Endodermal cell (in vitro differentiated cells): ENCODE data around the gene KLRB1. TPM values are rescaled to one million over a fixed set of nuclear protein-coding genes. Genes with fewer than 3 reads are reported as not detected.
"Not testable (repeated sequence)": the region's sequence is repeated elsewhere in the genome, so short reads cannot be mapped to it uniquely, and the experiment has no call there.

Source experiments
- DNase-seq: peaks from one replicate; pipeline ENCODE4 v3.0.0-alpha.2; 2017
- H3K27ac ChIP-seq: 2 replicates; pipeline ENCODE4 v1.5.1; 2013; ENCODE audit warnings: mild to moderate bottlenecking, low read depth, low read length, moderate library complexity
- H3K27me3 ChIP-seq: 2 replicates; pipeline ENCODE4 v1.6.1; 2013; ENCODE audit warnings: mild to moderate bottlenecking, low read length, moderate library complexity; ENCODE audit not compliant: insufficient read depth, control insufficient read depth, poor library complexity, severe bottlenecking
- H3K36me3 ChIP-seq: 2 replicates; pipeline ENCODE4 v1.7.0; 2013; ENCODE audit warnings: mild to moderate bottlenecking, low read length, moderate library complexity; ENCODE audit not compliant: control insufficient read depth, insufficient read depth
- H3K4me1 ChIP-seq: one replicate; pipeline ENCODE4 v1.7.0; 2013; ENCODE audit warnings: low read length; ENCODE audit not compliant: control insufficient read depth, insufficient read depth
- H3K4me3 ChIP-seq: 2 replicates; pipeline ENCODE4 v1.5.1; 2013; ENCODE audit warnings: mild to moderate bottlenecking, low read length, moderate library complexity
- H3K9ac ChIP-seq: 2 replicates; pipeline ENCODE4 v1.6.1; 2013; ENCODE audit warnings: mild to moderate bottlenecking, low read length, moderate library complexity; ENCODE audit not compliant: poor library complexity, severe bottlenecking; ENCODE audit errors: extremely low read depth
- H3K9me3 ChIP-seq: 2 replicates; pipeline ENCODE4 v1.6.1; 2013; ENCODE audit warnings: mild to moderate bottlenecking, low read length, moderate library complexity; ENCODE audit not compliant: control insufficient read depth
- H3K27ac Mint-ChIP-seq: 2 replicates; pipeline ENCODE4 v1.8.0; 2020; ENCODE audit warnings: mixed read lengths
- H3K27me3 Mint-ChIP-seq: 2 replicates; pipeline ENCODE4 v1.8.0; 2021; ENCODE audit warnings: mild to moderate bottlenecking, mixed read lengths; ENCODE audit not compliant: insufficient read depth
- H3K36me3 Mint-ChIP-seq: 2 replicates; pipeline ENCODE4 v1.8.0; 2020; ENCODE audit warnings: low read depth, mixed read lengths
- H3K4me1 Mint-ChIP-seq: 2 replicates; pipeline ENCODE4 v1.8.0; 2020; ENCODE audit warnings: mixed read lengths
- H3K4me3 Mint-ChIP-seq: 2 replicates; pipeline ENCODE4 v1.8.0; 2020; ENCODE audit warnings: mild to moderate bottlenecking, moderate library complexity, mixed read lengths
- H3K9me3 Mint-ChIP-seq: 2 replicates; pipeline ENCODE4 v1.8.0; 2020; ENCODE audit warnings: mild to moderate bottlenecking, mixed read lengths
- WGBS, 2 experiments: methylation state at CpG; one replicate each; pipeline versions ENCODE4 v1.1.5 to v1.1.7; 2013; ENCODE audit warnings: missing lambda C conversion rate in 2 of 2, mixed read lengths in 1 of 2; ENCODE audit not compliant: insufficient coverage in 1 of 2, insufficient read length in 1 of 2; 5-methylcytosine and 5-hydroxymethylcytosine counted together
- total RNA-seq, 2 donors: library from RNA; stranded (reverse); fragmentation: NEBNext Ultra II Directional in 1 of 2; extraction: Animal tissue kit (Norgen Biotek cat#: 25700) in 1 of 2; gene quantifications; 2 replicates in 1 of 2; 3 replicates in 1 of 2; pipeline ENCODE4 v1.2.1, GENCODE V29; 2021
- TF ChIP-seq, protein P1 (sequence below): fragments of 200-600 bp; sonication (generic); conservative IDR thresholded peaks from 2 replicates; pipeline ENCODE4 v1.5.0; 2021; ENCODE audit warnings: antibody characterized with exemption, mild to moderate bottlenecking

Gene KLRB1
- total RNA-seq, 2 donors from 2014 or later, result not detected

DNA sequence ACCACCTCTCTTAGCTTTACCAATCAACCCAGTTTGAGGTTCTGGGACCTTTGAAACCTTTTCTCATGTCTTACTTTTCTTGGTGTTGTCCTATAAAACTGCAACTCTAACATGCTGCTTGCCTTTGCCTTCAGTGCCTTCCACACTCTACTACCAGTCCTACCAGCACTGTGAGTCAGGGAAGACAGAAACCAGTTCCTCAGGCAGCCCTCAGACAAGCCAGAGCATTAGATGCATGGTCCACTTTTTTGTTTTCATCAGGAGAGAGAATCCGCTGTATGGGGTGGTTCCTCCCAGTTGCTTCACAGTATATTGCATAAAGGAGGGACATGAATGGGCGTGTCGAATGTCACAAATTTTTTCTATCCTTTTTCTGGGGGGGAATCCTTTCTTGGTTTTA is 17.3 kb upstream of the KLRB1 start:
- Histone ChIP-seq H3K9ac (no peak overlapping the region), H3K27me3 (no peaks in the 10 kb centered on the region), H3K4me3 (no peak overlapping the region), H3K36me3 (no peaks in the 10 kb centered on the region), H3K27ac (no peak overlapping the region), H3K9me3 (no peaks in the 10 kb centered on the region), H3K4me1 (no peaks in the 10 kb centered on the region)
- 86 to 100% methylated on average over 1 to 3 of the region's 3 CpGs for WGBS, 2 experiments
- peaks cover 15% of the 10 kb centered on the region for H3K9me3 Mint-ChIP-seq
- H3K36me3 Mint-ChIP-seq, result peaks cover 3% of the 10 kb centered on the region
- H3K4me3 Mint-ChIP-seq, result no peak overlapping the region
- DNase-seq, result no peak
- no peaks in the 10 kb centered on the region for H3K27me3 Mint-ChIP-seq
- TF ChIP-seq, protein P1, sequence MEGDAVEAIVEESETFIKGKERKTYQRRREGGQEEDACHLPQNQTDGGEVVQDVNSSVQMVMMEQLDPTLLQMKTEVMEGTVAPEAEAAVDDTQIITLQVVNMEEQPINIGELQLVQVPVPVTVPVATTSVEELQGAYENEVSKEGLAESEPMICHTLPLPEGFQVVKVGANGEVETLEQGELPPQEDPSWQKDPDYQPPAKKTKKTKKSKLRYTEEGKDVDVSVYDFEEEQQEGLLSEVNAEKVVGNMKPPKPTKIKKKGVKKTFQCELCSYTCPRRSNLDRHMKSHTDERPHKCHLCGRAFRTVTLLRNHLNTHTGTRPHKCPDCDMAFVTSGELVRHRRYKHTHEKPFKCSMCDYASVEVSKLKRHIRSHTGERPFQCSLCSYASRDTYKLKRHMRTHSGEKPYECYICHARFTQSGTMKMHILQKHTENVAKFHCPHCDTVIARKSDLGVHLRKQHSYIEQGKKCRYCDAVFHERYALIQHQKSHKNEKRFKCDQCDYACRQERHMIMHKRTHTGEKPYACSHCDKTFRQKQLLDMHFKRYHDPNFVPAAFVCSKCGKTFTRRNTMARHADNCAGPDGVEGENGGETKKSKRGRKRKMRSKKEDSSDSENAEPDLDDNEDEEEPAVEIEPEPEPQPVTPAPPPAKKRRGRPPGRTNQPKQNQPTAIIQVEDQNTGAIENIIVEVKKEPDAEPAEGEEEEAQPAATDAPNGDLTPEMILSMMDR, result no peak
- no peak overlapping the region for H3K27ac Mint-ChIP-seq
- H3K4me1 Mint-ChIP-seq, result no peaks in the 10 kb centered on the region

DNA sequence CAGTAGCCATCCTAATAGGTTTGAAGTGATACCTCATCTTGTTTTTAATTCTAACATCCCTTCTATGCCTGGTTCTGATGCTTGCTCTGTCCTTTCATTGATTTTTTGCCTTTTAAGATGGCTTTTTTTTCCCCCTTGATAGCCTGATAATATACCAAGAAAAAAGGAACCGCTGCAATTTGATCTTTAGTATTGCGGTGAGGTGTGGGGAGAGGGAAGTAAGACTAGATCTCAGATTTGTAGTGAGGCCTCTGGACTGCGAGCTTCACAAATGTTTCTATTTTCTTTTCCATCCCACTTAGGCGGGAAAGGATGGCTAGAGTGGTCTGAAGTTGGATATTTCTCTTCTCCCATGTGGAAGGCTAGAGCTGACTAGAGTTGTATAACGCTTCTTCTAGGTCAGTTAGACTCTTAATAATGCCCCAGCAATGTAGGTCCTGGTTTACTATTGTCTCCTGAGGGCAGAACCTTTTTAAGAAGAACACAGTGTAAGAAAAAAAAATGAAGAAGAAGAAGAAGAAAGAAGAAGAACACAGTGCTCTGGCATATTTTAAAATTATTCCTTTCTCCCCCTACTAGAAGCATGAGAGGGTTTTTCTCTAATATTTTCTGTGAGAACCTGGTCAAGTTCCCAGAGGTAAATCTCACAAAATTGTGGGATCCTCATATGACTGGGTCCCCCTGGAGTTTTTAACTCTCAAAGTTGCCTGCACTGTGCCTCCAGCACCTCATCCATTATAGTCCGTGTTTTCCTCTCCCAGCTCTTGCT is 11.9 kb upstream of the KLRB1 start:
- Mint-ChIP-seq H3K4me1 (no peaks in the 10 kb centered on the region), H3K9me3 (no peaks in the 10 kb centered on the region), H3K36me3 (no peaks in the 10 kb centered on the region), H3K27me3 (no peaks in the 10 kb centered on the region), H3K27ac (no peak overlapping the region), H3K4me3 (no peak overlapping the region)
- H3K27me3 ChIP-seq, result no peaks in the 10 kb centered on the region
- no peak overlapping the region for H3K4me3 ChIP-seq
- H3K4me1 ChIP-seq, result no peaks in the 10 kb centered on the region
- no peak overlapping the region for H3K27ac ChIP-seq
- H3K9me3 ChIP-seq, result no peaks in the 10 kb centered on the region
- no peak for DNase-seq
- H3K36me3 ChIP-seq, result no peaks in the 10 kb centered on the region
- TF ChIP-seq, protein P1, result peak; percentile 25
- no peak overlapping the region for H3K9ac ChIP-seq
- WGBS, 2 experiments, result 93 to 95% methylated on average over 3 to 6 of the region's 6 CpGs

DNA sequence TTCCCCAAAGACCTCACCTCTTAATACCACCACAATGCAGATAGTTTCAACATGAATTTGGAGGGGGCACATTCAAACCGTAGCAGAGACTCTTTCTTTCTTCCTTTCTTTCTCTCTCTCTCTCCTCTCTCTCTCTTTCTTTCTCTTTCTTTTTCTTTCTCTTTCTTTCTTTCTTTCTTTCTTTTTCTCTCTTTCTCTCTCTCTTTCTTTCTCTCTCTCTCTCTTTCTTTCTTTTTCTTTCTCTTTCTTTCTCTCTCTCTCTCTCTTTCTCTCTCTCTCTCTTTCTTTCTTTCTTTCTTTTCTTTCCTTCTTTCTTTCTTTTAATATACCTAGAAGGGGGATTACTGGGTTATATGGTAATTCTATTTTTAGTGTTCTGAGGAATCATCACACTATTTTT is 11.2 kb upstream of the KLRB1 start:
- not testable (repeated sequence) for H3K27me3 Mint-ChIP-seq, H3K36me3 ChIP-seq, DNase-seq, H3K36me3 Mint-ChIP-seq, H3K4me1 Mint-ChIP-seq, H3K9me3 ChIP-seq, H3K4me3 Mint-ChIP-seq, H3K9ac ChIP-seq, H3K27ac Mint-ChIP-seq, H3K9me3 Mint-ChIP-seq, H3K27ac ChIP-seq, H3K27me3 ChIP-seq, H3K4me1 ChIP-seq, H3K4me3 ChIP-seq
- 88 to 91% methylated on average over 1 of the region's 1 CpG for WGBS, 2 experiments
